ENCODE measurements around the gene KTN1. TPM values are rescaled to one million over a fixed set of nuclear protein-coding genes. Genes with fewer than 3 reads are reported as not detected.
A peak's percentile ranks its signal among the peaks of the same experiment; 100 is the strongest.

Gene KTN1
- total RNA-seq, 1 donor from 2014 or later, result 274 TPM

GRCh38 chr14:55600784-55601561, 21.0 kb downstream of the KTN1 start:
- ATAC-seq (ENCODE audit: poor library complexity) (no peak), DNase-seq (no peak)
- intact Hi-C loops (cut with DNase I), result no loop called here

- intact Hi-C loops (cut with DNase I), result no loop called here
- ATAC-seq (ENCODE audit: poor library complexity), result peak; percentile 14
These were observed 23.5 kb downstream of the KTN1 start for GRCh38 chr14:55603401-55603953.

GRCh38 chr14:55604488-55604887, 24.5 kb downstream of the KTN1 start:
- ATAC-seq (ENCODE audit: poor library complexity) (no peak), DNase-seq (no peak)
- intact Hi-C loops (cut with DNase I), result no loop called here

More at GRCh38 chr14:55603401-55603953, 23.5 kb downstream of the KTN1 start:
- DNase-seq, result no peak

- no peak for ATAC-seq (ENCODE audit: poor library complexity)
- intact Hi-C loops (cut with DNase I), result no loop called here
- no peak for DNase-seq
These were observed 25.0 kb downstream of the KTN1 start for GRCh38 chr14:55604900-55605418.

- intact Hi-C loops (cut with DNase I), result no loop called here
- ATAC-seq (ENCODE audit: poor library complexity), result no peak
- no peak for DNase-seq
These were observed 25.8 kb downstream of the KTN1 start for GRCh38 chr14:55605793-55606192.

- ATAC-seq (ENCODE audit: poor library complexity) (no peak), DNase-seq (no peak)
- intact Hi-C loops (cut with DNase I), result no loop called here
These were observed 27.4 kb downstream of the KTN1 start for GRCh38 chr14:55607386-55607785.

- ATAC-seq (ENCODE audit: poor library complexity), result no peak
- intact Hi-C loops (cut with DNase I), result no loop called here
- no peak for DNase-seq
These were observed 29.7 kb downstream of the KTN1 start for GRCh38 chr14:55609681-55610080.

- intact Hi-C loops (cut with DNase I), result no loop called here
- DNase-seq (no peak), ATAC-seq (ENCODE audit: poor library complexity) (no peak)
These were observed 30.8 kb downstream of the KTN1 start for GRCh38 chr14:55610713-55611370.

GRCh38 chr14:55611859-55612258, 31.9 kb downstream of the KTN1 start:
- ATAC-seq (ENCODE audit: poor library complexity), result no peak
- DNase-seq, result no peak
- intact Hi-C loops (cut with DNase I), result no loop called here

GRCh38 chr14:55614304-55614703, 34.3 kb downstream of the KTN1 start:
- intact Hi-C loops (cut with DNase I), result no loop called here
- DNase-seq, result no peak
- no peak for ATAC-seq (ENCODE audit: poor library complexity)

- no peak for DNase-seq
- intact Hi-C loops (cut with DNase I), result no loop called here
- ATAC-seq (ENCODE audit: poor library complexity), result no peak
These were observed 40.3 kb downstream of the KTN1 start for GRCh38 chr14:55620277-55620676.

- DNase-seq (no peak), ATAC-seq (ENCODE audit: poor library complexity) (no peak)
- intact Hi-C loops (cut with DNase I), result no loop called here
These were observed 41.0 kb downstream of the KTN1 start for GRCh38 chr14:55620981-55621380.

- ATAC-seq (ENCODE audit: poor library complexity) (no peak), DNase-seq (no peak)
- intact Hi-C loops (cut with DNase I), result no loop called here
These were observed 41.4 kb downstream of the KTN1 start for GRCh38 chr14:55621391-55621790.

- ATAC-seq (ENCODE audit: poor library complexity) (no peak), DNase-seq (no peak)
- intact Hi-C loops (cut with DNase I), result no loop called here
These were observed 44.9 kb downstream of the KTN1 start for GRCh38 chr14:55624913-55625312.

GRCh38 chr14:55625481-55625880, 45.5 kb downstream of the KTN1 start:
- ATAC-seq (ENCODE audit: poor library complexity), result no peak
- intact Hi-C loops (cut with DNase I), result no loop called here

GRCh38 chr14:55626131-55626530, 46.1 kb downstream of the KTN1 start:
- ATAC-seq (ENCODE audit: poor library complexity) (peak; percentile 54), DNase-seq (no peak)
- intact Hi-C loops (cut with DNase I), result no loop called here

More at GRCh38 chr14:55625481-55625880, 45.5 kb downstream of the KTN1 start:
- DNase-seq, result no peak

GRCh38 chr14:55628426-55628825, 48.4 kb downstream of the KTN1 start:
- intact Hi-C loops (cut with DNase I), result no loop called here
- DNase-seq (no peak), ATAC-seq (ENCODE audit: poor library complexity) (no peak)

- DNase-seq (no peak), ATAC-seq (ENCODE audit: poor library complexity) (no peak)
- intact Hi-C loops (cut with DNase I), result no loop called here
These were observed 58.7 kb downstream of the KTN1 start for GRCh38 chr14:55638665-55639064.

- intact Hi-C loops (cut with DNase I), result no loop called here
- no peak for ATAC-seq (ENCODE audit: poor library complexity)
- no peak for DNase-seq
These were observed 61.3 kb downstream of the KTN1 start for GRCh38 chr14:55641290-55641689.

- intact Hi-C loops (cut with DNase I), result no loop called here
These were observed 61.9 kb downstream of the KTN1 start for GRCh38 chr14:55641954-55642353.

More at GRCh38 chr14:55641954-55642353, 61.9 kb downstream of the KTN1 start:
- no peak for ATAC-seq (ENCODE audit: poor library complexity)
- no peak for DNase-seq
